Measurements from ENCODE around the gene UNK. TPM values are rescaled to one million over a fixed set of nuclear protein-coding genes. Genes with fewer than 3 reads are reported as not detected.
"Not testable (repeated sequence)": the region's sequence is repeated elsewhere in the genome, so short reads cannot be mapped to it uniquely, and the experiment has no call there.

Gene UNK
- total and polyA plus RNA-seq, 8 donors, result 19.8 to 54.6 (median 49.0) TPM

DNA sequence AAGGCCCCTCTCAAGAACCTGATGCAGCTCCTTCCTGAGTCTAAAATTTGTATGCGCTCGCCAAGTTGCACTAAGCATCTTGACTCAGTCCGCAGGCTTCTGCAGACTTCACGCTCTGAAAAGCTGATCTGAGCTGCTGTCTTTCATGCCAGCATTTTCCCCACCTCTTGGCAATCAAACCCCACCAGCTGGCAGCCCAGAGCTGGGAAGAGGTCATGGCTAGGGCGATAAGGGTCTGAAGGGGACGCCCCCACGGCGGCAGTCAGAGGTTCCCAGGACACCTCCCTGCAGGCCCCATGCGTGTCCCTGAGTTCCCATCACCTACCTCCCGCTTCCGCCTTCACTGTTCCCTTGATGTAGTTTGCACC is 64.7 kb downstream of the UNK start:
- intact Hi-C loops (cut with DNase I), result no loop called here
- no peaks in the 10 kb centered on the region for H3K9me3 ChIP-seq
- no peak overlapping the region for H3K4me3 ChIP-seq
- TF ChIP-seq, protein P1, sequence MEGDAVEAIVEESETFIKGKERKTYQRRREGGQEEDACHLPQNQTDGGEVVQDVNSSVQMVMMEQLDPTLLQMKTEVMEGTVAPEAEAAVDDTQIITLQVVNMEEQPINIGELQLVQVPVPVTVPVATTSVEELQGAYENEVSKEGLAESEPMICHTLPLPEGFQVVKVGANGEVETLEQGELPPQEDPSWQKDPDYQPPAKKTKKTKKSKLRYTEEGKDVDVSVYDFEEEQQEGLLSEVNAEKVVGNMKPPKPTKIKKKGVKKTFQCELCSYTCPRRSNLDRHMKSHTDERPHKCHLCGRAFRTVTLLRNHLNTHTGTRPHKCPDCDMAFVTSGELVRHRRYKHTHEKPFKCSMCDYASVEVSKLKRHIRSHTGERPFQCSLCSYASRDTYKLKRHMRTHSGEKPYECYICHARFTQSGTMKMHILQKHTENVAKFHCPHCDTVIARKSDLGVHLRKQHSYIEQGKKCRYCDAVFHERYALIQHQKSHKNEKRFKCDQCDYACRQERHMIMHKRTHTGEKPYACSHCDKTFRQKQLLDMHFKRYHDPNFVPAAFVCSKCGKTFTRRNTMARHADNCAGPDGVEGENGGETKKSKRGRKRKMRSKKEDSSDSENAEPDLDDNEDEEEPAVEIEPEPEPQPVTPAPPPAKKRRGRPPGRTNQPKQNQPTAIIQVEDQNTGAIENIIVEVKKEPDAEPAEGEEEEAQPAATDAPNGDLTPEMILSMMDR (IDR thresholded peaks at IDR 0.05), result no peak
- H3K27ac ChIP-seq, result peak overlapping the region; percentile 56 to 93
- H3K27me3 ChIP-seq, result no peaks in the 10 kb centered on the region
- H3K36me3 ChIP-seq, result peaks cover 2 to 72% of the 10 kb centered on the region in 2 donors
- H3K4me1 ChIP-seq, result peaks cover 39 to 84% of the 10 kb centered on the region in 2 donors
- no peak for ATAC-seq
- peak in 1 of 4 donors; percentile 55 for DNase-seq

DNA sequence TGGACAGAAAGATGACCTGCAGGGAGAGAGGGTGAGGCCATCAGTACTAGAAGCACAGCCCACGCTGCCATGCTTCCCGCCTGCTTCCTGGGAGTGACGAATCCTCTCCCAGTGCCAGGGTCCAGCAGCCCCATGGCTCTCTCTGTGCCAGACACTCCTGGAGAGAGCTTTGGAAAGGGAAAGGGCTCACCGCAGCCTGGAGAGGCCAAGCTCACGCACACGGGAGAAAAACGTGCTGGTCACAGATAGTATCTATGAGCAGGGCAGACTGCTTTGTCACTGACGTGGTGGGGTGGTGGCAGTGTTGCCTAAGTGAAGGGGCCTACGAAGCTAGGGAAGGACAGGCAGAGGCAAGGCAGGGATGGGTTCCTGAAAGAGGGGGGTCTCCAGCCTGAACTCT is 65.1 kb downstream of the UNK start:
- Histone ChIP-seq H3K4me3 (no peak overlapping the region), H3K27me3 (no peaks in the 10 kb centered on the region), H3K27ac (peak overlapping the region; percentile 56 to 93), H3K36me3 (peaks cover 2 to 72% of the 10 kb centered on the region in 2 donors), H3K4me1 (peaks cover 39 to 84% of the 10 kb centered on the region in 2 donors), H3K9me3 (no peaks in the 10 kb centered on the region)
- TF ChIP-seq, protein P1 (IDR thresholded peaks at IDR 0.05), result no peak
- ATAC-seq (no peak), DNase-seq (peak in 1 of 4 donors; percentile 41)
- intact Hi-C loops (cut with DNase I), result no loop called here

DNA sequence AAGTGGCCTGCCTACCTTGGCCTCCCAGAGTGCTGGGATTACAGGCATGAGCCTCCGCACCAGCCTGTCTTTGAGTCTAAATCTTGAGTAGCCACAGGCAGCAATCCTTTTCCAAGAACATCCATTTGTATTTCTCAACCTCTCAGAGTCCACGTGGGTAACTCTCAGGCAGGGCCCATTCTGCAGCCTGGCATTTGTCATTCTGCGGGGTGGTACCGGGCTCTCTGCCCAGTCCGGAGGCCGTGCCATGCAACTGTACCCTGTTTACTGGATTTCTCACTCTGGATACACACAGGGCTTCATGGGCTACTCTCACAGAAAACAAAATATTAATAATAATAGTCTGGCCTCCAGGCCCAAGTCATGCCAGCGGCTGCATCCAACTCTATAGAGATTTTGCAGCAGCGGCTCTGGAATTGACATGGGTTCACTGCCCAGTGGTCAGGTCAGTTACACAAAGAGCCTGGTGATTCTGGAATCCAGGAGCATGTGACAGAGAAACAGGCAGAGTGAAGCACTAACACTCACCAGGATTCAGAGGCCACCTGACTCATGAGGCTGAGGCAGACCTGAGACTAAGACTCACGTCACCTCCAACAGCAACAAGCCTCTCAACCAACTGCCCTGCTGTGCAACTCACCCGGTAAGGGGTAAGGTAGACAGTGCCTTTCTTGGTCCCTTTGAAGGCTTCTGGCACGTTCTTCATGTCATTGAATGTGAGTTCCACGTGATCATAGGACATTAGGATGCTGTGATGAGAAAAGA is 66.5 kb downstream of the UNK start:
- no peak overlapping the region for H3K27ac ChIP-seq
- H3K4me1 ChIP-seq, result peaks cover 25 to 72% of the 10 kb centered on the region in 2 donors
- no peaks in the 10 kb centered on the region for H3K9me3 ChIP-seq
- H3K36me3 ChIP-seq, result peaks cover 2 to 68% of the 10 kb centered on the region in 2 donors
- no peaks in the 10 kb centered on the region for H3K27me3 ChIP-seq
- H3K4me3 ChIP-seq, result no peak overlapping the region
- DNase-seq (peak in 1 of 4 donors; percentile 16), ATAC-seq (no peak)
- TF ChIP-seq, protein P1 (IDR thresholded peaks at IDR 0.05), result no peak
- intact Hi-C loops (cut with DNase I), result no loop called here

DNA sequence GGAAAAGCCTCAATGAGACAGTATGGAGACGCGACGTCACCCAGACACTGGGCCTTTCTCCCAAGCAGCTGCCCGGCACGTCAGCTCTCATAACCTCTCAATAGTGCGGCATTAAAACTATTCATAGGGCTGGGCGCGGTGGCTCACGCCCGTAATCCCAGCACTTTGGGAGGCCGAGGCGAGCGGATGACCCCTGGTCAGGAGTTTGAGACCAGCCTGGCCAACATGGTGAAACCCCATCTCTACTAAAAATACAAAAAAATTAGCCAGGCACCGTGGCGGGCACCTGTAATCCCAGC is 67.0 kb downstream of the UNK start:
- H3K9me3 ChIP-seq; ATAC-seq; H3K27ac ChIP-seq; H3K4me3 ChIP-seq; H3K27me3 ChIP-seq; intact Hi-C loops (cut with DNase I): not testable (repeated sequence)
- H3K4me1 ChIP-seq, result peaks cover 20 to 72% of the 10 kb centered on the region in 2 donors
- peaks cover 2 to 62% of the 10 kb centered on the region in 2 donors for H3K36me3 ChIP-seq
- DNase-seq, result peak in 1 of 4 donors; percentile 47

DNA sequence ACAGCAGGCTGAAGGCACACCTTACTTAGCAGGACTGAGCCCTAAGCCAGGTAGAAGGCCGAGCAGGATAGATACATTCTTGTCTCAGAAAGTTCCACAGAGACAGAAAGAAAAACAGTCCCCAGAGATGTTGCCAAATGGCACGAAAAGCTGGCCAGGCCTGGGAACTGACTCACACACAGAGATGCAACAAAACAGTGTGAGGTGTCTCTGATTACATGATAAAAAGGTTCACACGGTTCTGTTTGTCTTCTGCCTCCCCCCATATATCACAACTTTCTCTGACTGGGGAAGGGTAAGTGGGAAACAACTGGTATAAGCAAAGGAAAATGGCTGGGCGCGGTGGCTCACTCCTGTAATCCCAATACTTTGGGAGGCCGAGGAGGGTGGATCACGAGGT is 68.8 kb downstream of the UNK start:
- Histone ChIP-seq H3K4me1 (peaks cover 13 to 71% of the 10 kb centered on the region in 2 donors), H3K4me3 (peak overlapping the region in 1 of 2 donors; percentile 79), H3K36me3 (peaks cover 2 to 44% of the 10 kb centered on the region in 2 donors), H3K27ac (peak overlapping the region; percentile 95 to 98), H3K9me3 (no peaks in the 10 kb centered on the region), H3K27me3 (no peaks in the 10 kb centered on the region)
- DNase-seq (peak in 1 of 4 donors; percentile 24), ATAC-seq (no peak)
- intact Hi-C loops (cut with DNase I), result no loop called here
- TF ChIP-seq, protein P1 (IDR thresholded peaks at IDR 0.05), result no peak

All from left lung (tissue), 10 donors.